Esophagus muscularis mucosa (tissue), 4 donors: Measurements from ENCODE around the gene CNNM3. TPM values are rescaled to one million over a fixed set of nuclear protein-coding genes. Genes with fewer than 3 reads are reported as not detected.
"Not testable (repeated sequence)": the region's sequence is repeated elsewhere in the genome, so short reads cannot be mapped to it uniquely, and the experiment has no call there.

Experiments
- DNase-seq: peaks from one replicate; pipeline ENCODE4 v3.0.0-alpha.2; 2017; ENCODE audit errors: extremely low spot score
- H3K27ac ChIP-seq, 4 donors: fragments of 200-600 bp; sonication (generic); replicated peaks in 1 of 4; 1 replicate in 3 of 4; 2 replicates in 1 of 4; pipeline ENCODE4 v1.5.1; 2016 to 2019; ENCODE audit warnings: mild to moderate bottlenecking in 1 of 4
- H3K27me3 ChIP-seq, 4 donors: fragments of 200-600 bp; sonication (generic); one replicate each; pipeline versions ENCODE4 v1.5.1 to v1.6.0; 2016 to 2019
- H3K36me3 ChIP-seq, 4 donors: fragments of 200-600 bp; sonication (generic); one replicate each; pipeline ENCODE4 v1.5.1; 2016 to 2019
- H3K4me1 ChIP-seq, 4 donors: fragments of 200-600 bp; sonication (generic); one replicate each; pipeline ENCODE4 v1.5.1; 2016 to 2019
- H3K4me3 ChIP-seq, 4 donors: fragments of 200-600 bp; sonication (generic); 1 replicate in 2 of 4; 2 replicates in 2 of 4; pipeline ENCODE4 v1.5.1; 2016 to 2019; ENCODE audit warnings: mild to moderate bottlenecking in 4 of 4, moderate library complexity in 1 of 4
- H3K9me3 ChIP-seq, 4 donors: fragments of 200-600 bp; sonication (generic); 1 replicate in 3 of 4; 2 replicates in 1 of 4; pipeline ENCODE4 v1.5.1; 2016 to 2019
- EP300 ChIP-seq: sonication (generic); formaldehyde crosslinking; IDR thresholded peaks from one replicate; pipeline ENCODE4 v1.6.1; 2017; ENCODE audit warnings: antibody characterized with exemption
- POLR2A ChIP-seq: fragments of 450-650 bp; IDR thresholded peaks from one replicate; pipeline ENCODE4 v1.6.1; 2017; ENCODE audit warnings: antibody characterized with exemption, moderate library complexity, mild to moderate bottlenecking, low read depth
- POLR2AphosphoS5 ChIP-seq, 2 donors: sonication (generic); formaldehyde crosslinking; IDR thresholded peaks; one replicate each; pipeline ENCODE4 v1.6.1; 2017; ENCODE audit warnings: antibody characterized with exemption in 2 of 2
- WGBS: methylation state at CpG from one replicate; pipeline ENCODE4 v1.1.5; 2018; 5-methylcytosine and 5-hydroxymethylcytosine counted together
- intact Hi-C: fragments of 100-400 bp; cut with DNase I; formaldehyde crosslinking; loops from one replicate; pipeline ENCODE4 v1.15.1; 2023
- total RNA-seq, 4 donors: library from RNA; depleted of rRNA; stranded (reverse); fragments of >200 nt; gene quantifications; one replicate each; pipeline versions ENCODE4 v1.1.0 to v1.2.1, GENCODE V29; 2016
- TF ChIP-seq, protein P1 (sequence below), 3 experiments: fragments of 200-600 bp in 2 of 3; fragments of 450-650 bp in 1 of 3; sonication (generic) in 2 of 3; IDR thresholded peaks; one replicate each; pipeline ENCODE4 v1.5.1; 2017 to 2019; ENCODE audit warnings: antibody characterized with exemption in 3 of 3, mild to moderate bottlenecking in 2 of 3, moderate library complexity in 1 of 3

The CNNM3 gene
- total RNA-seq, 4 donors from 2014 or later = 11.8 to 30.3 (median 22.1) TPM

DNA sequence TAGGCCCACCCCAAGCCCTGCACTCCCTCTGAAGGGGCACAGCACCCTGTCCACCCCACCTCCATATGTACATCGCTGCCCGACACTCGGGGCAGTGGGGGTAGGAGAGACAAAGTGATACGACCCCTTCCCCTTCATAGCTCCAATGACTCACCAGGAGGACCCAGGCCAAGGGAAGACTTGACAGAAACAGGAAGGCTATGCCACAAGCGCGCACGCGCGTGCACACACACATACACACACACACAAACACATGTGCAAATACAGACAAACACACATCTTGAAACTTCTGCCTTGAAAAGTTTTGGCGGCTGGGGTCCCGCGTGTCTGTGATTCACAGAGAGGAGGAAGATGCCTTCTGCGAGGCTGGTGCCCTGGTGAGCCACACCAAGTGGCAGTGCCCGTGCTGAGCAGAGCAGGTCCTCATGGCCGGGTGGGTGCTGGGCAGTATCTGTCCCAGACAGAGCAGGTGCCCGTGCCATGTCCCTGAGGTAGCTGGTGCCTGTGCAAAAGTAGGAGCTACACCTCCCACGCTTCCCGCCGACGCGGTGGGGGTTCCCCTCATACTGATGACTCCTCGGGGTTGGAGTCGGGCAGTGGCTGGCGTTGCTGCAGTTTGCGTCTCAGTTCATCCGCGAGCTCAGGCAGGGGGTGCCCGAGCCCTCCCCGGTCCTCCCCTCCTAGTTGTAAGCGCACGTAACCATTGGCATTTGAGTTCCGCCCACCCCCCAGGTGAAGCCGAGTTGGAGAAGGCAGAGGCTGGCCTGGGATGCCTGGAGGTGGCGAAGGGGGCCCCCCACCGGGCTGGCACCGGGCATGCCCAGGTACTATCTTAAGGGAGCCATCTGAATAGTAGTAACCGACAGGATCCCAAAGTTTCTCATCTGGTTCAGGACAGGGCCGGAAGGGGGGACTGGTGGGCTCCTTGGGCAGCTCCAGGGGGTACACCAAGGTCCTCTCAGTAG, 44.3 kb downstream of the CNNM3 start:
- Histone ChIP-seq H3K27ac (peak overlapping the region; percentile 83 to 100 (median 85)), H3K27me3 (no peaks in the 10 kb centered on the region), H3K4me3 (no peak overlapping the region), H3K9me3 (no peaks in the 10 kb centered on the region), H3K36me3 (peaks cover 44 to 56% (median 55%) of the 10 kb centered on the region in 4 donors), H3K4me1 (peaks cover 43 to 91% (median 85%) of the 10 kb centered on the region in 4 donors)
- intact Hi-C loops = no loop called here
- WGBS = 65% methylated on average over 31 of the region's 38 CpGs
- TF ChIP-seq POLR2A (no peak), POLR2AphosphoS5 (IDR thresholded peaks at IDR 0.05) (peak in 1 of 2 donors; percentile 45), EP300 (no peak)
- TF ChIP-seq, protein P1, sequence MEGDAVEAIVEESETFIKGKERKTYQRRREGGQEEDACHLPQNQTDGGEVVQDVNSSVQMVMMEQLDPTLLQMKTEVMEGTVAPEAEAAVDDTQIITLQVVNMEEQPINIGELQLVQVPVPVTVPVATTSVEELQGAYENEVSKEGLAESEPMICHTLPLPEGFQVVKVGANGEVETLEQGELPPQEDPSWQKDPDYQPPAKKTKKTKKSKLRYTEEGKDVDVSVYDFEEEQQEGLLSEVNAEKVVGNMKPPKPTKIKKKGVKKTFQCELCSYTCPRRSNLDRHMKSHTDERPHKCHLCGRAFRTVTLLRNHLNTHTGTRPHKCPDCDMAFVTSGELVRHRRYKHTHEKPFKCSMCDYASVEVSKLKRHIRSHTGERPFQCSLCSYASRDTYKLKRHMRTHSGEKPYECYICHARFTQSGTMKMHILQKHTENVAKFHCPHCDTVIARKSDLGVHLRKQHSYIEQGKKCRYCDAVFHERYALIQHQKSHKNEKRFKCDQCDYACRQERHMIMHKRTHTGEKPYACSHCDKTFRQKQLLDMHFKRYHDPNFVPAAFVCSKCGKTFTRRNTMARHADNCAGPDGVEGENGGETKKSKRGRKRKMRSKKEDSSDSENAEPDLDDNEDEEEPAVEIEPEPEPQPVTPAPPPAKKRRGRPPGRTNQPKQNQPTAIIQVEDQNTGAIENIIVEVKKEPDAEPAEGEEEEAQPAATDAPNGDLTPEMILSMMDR (IDR thresholded peaks at IDR 0.05) = no peak
- DNase-seq = no peak

DNA sequence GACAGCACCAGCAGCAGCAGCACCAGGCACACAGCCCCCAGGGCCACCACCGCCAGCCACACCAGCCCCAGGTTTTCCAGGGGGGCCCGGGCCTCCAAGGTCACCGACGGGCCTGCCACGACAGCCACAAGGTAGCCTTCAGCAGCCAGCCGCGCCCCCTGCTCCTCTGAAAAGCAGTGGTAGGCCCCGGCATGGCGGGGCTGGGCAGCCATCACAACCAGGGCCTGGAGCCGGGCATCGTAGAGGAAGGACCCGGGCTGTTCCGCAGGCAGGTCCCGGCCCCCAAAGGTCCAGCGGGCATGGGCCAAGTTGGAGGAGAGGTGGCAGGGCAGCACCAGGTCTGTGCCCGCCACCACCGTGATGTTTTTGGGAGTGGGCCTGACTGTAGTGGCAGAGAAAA, 45.0 kb downstream of the CNNM3 start:
- Histone ChIP-seq H3K36me3 (peaks cover 49 to 63% (median 62%) of the 10 kb centered on the region in 4 donors), H3K9me3 (no peaks in the 10 kb centered on the region), H3K4me3 (no peak overlapping the region), H3K27ac (peak overlapping the region; percentile 83 to 100 (median 85)), H3K27me3 (no peaks in the 10 kb centered on the region), H3K4me1 (peaks cover 51 to 92% (median 89%) of the 10 kb centered on the region in 4 donors)
- 82% methylated on average over 14 of the region's 17 CpGs for WGBS
- intact Hi-C loops = no loop called here
- TF ChIP-seq, protein P1 (IDR thresholded peaks at IDR 0.05) = no peak
- TF ChIP-seq EP300 = no peak
- no peak for TF ChIP-seq POLR2AphosphoS5 (IDR thresholded peaks at IDR 0.05)
- no peak for TF ChIP-seq POLR2A
- no peak for DNase-seq

DNA sequence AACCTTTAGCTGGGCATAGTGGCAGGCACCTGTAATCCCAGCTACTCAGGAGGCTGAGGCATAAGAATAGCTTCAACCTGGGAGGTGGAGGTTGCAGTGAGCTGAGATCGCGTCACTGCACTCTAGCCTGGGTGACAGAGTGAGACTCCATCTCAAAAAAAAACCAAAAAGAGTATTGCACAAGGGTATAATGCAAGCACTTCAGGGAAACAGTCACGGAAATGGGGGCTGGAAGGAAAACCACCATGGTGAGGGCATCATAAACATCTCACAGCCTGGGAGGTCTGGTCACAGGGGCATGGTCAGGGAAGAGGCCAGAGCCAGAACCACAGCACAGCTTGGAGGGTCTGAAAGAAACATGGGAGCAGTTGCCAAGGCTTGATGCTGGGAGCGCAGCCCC, 47.0 kb downstream of the CNNM3 start:
- H3K9me3 ChIP-seq, H3K4me3 ChIP-seq, intact Hi-C loops, H3K27me3 ChIP-seq, DNase-seq: not testable (repeated sequence)
- WGBS = 61% methylated on average over 4 of the region's 4 CpGs
- peak overlapping the region in 3 of 4 donors; percentile 49 to 100 (median 98) for H3K27ac ChIP-seq
- peaks cover 65 to 99% (median 94%) of the 10 kb centered on the region in 4 donors for H3K4me1 ChIP-seq
- H3K36me3 ChIP-seq = peaks cover 49 to 80% (median 77%) of the 10 kb centered on the region in 4 donors

DNA sequence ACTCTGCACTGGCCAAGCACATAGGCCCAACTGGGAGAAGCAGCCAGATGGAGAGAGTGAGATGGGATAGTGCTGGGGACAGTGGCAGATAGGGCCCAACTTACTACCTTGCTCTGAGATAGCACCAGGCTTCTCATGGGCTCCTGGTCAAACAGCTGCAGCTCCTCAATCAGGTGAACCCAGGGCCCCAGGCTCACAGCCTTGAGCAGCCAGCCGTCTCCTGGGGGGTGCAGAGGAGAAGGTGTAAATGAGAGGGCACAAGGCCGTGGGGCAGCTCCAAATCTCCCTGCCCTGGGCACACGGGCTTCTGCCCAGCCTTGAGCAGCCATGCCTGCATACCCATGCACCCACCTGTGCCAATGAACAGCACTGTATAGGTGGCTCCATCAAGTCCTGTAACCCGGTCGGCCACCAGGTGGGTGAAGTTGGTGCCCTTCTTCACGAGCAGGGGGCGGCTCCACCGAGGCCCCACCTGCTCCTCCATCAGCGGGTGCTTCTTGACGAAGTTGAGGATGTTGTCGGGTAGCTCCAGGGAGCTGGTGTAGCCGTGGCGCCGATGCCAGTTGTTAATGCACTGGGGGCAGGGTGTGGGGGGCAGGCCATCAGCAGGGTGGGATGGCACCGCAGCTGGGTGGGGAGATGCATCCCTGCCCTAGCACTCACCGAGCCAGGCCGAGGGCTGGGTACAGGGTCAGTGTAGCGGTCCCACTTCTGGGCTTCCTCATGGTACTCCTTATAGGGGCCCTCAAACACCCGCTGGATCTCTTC, 47.7 kb downstream of the CNNM3 start:
- intact Hi-C loops = no loop called here
- no peak overlapping the region for H3K4me3 ChIP-seq
- peaks cover 61 to 94% (median 91%) of the 10 kb centered on the region in 4 donors for H3K4me1 ChIP-seq
- 70% methylated on average over 14 of the region's 19 CpGs for WGBS
- no peaks in the 10 kb centered on the region for H3K27me3 ChIP-seq
- H3K36me3 ChIP-seq = peaks cover 49 to 80% (median 77%) of the 10 kb centered on the region in 4 donors
- no peak for DNase-seq
- TF ChIP-seq EP300 = no peak
- TF ChIP-seq POLR2A = no peak
- H3K27ac ChIP-seq = peak overlapping the region; percentile 98 to 100 (median 99)
- H3K9me3 ChIP-seq = no peaks in the 10 kb centered on the region

DNA sequence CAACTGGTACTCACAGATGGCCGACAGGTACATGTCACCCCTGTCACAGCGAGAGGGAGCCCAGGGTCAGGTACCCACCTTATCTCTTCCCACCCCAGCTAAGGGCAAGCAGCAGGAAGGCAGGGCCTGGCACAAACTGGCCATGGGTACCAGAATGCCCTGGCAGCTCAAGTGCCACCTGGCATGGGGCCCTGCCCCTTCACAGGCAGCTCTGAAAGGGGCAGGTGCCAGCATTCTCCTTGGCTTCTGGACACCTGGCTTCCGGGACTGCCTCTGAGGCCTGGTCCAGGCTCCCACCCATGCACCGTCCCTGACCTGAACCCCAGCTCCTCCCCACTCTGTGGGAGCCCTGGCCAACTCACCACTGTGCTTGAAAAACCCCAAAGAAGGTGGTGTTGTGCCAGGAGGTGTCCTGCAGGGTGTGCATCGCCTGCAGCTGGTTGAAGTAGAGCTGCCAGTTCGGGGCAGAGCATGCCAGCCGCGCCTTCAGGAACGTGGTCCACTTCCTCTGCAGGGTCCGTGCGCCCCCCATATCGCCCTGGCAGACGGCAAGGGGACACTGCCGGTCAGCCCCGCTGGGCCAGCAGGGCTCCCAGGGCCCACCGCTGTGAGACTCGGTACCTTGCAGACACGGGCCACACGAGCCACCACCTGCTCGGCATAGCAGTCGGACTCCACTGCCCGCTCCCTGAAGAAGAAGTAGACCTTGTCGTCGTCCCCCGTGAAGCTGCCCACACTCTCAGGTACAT, 48.4 kb downstream of the CNNM3 start:
- peaks cover 49 to 80% (median 77%) of the 10 kb centered on the region in 4 donors for H3K36me3 ChIP-seq
- no peaks in the 10 kb centered on the region for H3K27me3 ChIP-seq
- 81% methylated on average over 14 of the region's 25 CpGs for WGBS
- no peak overlapping the region for H3K4me3 ChIP-seq
- DNase-seq = no peak
- intact Hi-C loops = no loop called here
- peaks cover 53 to 87% (median 84%) of the 10 kb centered on the region in 4 donors for H3K4me1 ChIP-seq
- peak overlapping the region; percentile 98 to 100 (median 99) for H3K27ac ChIP-seq
- H3K9me3 ChIP-seq = no peaks in the 10 kb centered on the region
- TF ChIP-seq EP300 = no peak
- no peak for TF ChIP-seq POLR2AphosphoS5 (IDR thresholded peaks at IDR 0.05)
- TF ChIP-seq POLR2A = no peak
- TF ChIP-seq, protein P1 (IDR thresholded peaks at IDR 0.05) = no peak
